A549 (cell line): ENCODE results near the gene NARS2.

Experiments
- BHLHE40 ChIP-seq: IDR thresholded peaks from 2 replicates; pipeline ENCODE4 v1.6.1; 2012; ENCODE audit warnings: low read depth, low read length, inconsistent platforms
- MYC ChIP-seq: IDR thresholded peaks from 2 replicates; pipeline ENCODE4 v1.6.1; 2012; ENCODE audit warnings: mild to moderate bottlenecking, inconsistent platforms, low read length, improper control_type of control experiment, borderline replicate concordance
- NFE2L2 ChIP-seq: fragments of 150-350 bp; conservative IDR thresholded peaks from 2 replicates; pipeline ENCODE4 v1.6.1; 2014; ENCODE audit warnings: low read length
- POLR2A ChIP-seq: IDR thresholded peaks from 2 replicates; pipeline ENCODE4 v1.6.1; 2012; ENCODE audit warnings: mild to moderate bottlenecking, low read length
- RFX5 ChIP-seq: fragments of 450-650 bp; IDR thresholded peaks from 2 replicates; pipeline ENCODE4 v1.7.1; 2014; ENCODE audit warnings: antibody characterized with exemption, mild to moderate bottlenecking, moderate library complexity
- SREBF2 ChIP-seq: fragments of 450-650 bp; IDR thresholded peaks from 2 replicates; pipeline ENCODE4 v1.6.1; 2014; ENCODE audit warnings: mild to moderate bottlenecking, moderate library complexity
- TF ChIP-seq, protein P1 (sequence below): fragments of >200 bp; sonication (Bioruptor Twin); formaldehyde crosslinking; IDR thresholded peaks from 3 replicates; pipeline ENCODE4 v1.5.1; 2016

DNA sequence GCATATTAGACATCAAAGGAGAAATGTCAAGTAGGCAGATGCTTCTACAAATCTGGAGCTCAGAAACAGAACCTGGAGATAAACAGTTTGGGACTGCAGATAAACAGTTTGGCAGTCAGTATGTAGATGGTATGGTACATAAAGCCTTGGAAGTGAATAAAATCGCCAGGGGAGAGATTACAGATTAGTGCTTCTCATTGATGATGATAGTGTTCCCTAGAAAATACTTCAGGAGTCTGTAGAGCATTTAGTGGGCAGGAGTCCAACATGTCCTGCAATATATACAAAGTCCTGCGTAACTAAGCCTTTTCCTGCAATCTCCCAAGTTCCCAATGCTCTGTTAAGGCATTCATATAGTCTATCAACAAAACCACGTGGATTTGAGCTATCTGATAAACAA lies 35.2 kb downstream of the NARS2 start:
- TF ChIP-seq, protein P1, sequence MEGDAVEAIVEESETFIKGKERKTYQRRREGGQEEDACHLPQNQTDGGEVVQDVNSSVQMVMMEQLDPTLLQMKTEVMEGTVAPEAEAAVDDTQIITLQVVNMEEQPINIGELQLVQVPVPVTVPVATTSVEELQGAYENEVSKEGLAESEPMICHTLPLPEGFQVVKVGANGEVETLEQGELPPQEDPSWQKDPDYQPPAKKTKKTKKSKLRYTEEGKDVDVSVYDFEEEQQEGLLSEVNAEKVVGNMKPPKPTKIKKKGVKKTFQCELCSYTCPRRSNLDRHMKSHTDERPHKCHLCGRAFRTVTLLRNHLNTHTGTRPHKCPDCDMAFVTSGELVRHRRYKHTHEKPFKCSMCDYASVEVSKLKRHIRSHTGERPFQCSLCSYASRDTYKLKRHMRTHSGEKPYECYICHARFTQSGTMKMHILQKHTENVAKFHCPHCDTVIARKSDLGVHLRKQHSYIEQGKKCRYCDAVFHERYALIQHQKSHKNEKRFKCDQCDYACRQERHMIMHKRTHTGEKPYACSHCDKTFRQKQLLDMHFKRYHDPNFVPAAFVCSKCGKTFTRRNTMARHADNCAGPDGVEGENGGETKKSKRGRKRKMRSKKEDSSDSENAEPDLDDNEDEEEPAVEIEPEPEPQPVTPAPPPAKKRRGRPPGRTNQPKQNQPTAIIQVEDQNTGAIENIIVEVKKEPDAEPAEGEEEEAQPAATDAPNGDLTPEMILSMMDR = no peak
- TF ChIP-seq RFX5 = no peak
- no peak for TF ChIP-seq MYC
- TF ChIP-seq SREBF2 = no peak
- TF ChIP-seq NFE2L2 = no peak
- TF ChIP-seq BHLHE40 = no peak
- no peak for TF ChIP-seq POLR2A
